ENCODE measurements around the gene CMTM3.

GRCh38 chr16:66621973-66622372 is 17.5 kb downstream of the CMTM3 start:
- TF ChIP-seq CTCF (IDR thresholded peaks at IDR 0.05; ENCODE audit: insufficient read depth, low read depth, low read length) (no peak), EZH2 (IDR thresholded peaks at IDR 0.05; ENCODE audit: insufficient read depth, low read length) (no peak)

Data from astrocyte (in vitro differentiated cells and primary cell).